Measurements from ENCODE around the gene PDE8A.

PDE8A gene

GRCh38 chr15:85137489-85138168 is 156.0 kb downstream of the PDE8A start:
- Histone ChIP-seq H3K36me3 (ENCODE audit: control insufficient read depth, insufficient read depth, low read length) (no peaks in the 10 kb centered on the region), H3K27me3 (ENCODE audit: control insufficient read depth, insufficient read depth, low read length) (no peaks in the 10 kb centered on the region), H3K4me3 (ENCODE audit: low read length) (no peak overlapping the region), H3K9ac (ENCODE audit: low read length) (no peak overlapping the region), H3K4me1 (ENCODE audit: control insufficient read depth, insufficient read depth, low read length) (peaks cover 5% of the 10 kb centered on the region), H3K9me3 (ENCODE audit: control insufficient read depth, low read length) (no peaks in the 10 kb centered on the region)

DNA sequence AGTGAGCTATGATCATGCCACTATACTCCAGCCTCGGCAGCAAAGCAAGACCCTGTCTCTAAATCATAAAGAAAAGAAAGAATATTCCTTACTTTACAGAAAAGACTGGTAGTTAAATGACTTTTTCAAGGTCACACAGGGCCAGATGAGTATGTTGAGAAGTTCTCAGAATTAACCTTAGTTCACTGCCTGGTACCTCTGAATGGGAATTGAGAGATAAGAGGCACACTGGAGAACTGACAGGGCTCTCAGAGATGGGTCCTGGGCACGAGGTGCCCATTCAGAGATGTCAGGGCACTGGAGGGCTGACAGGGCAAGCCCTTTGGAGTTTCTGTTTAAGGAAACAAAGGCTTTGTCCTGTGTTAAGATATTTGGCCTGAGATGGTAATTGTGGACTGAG is 157.7 kb downstream of the PDE8A start:
- Histone ChIP-seq H3K36me3 (ENCODE audit: control insufficient read depth, insufficient read depth, low read length) (no peaks in the 10 kb centered on the region), H3K9me3 (ENCODE audit: control insufficient read depth, low read length) (no peaks in the 10 kb centered on the region), H3K4me3 (ENCODE audit: low read length) (no peak overlapping the region), H3K27me3 (ENCODE audit: control insufficient read depth, insufficient read depth, low read length) (no peaks in the 10 kb centered on the region), H3K9ac (ENCODE audit: low read length) (no peak overlapping the region), H3K4me1 (ENCODE audit: control insufficient read depth, insufficient read depth, low read length) (peaks cover 5% of the 10 kb centered on the region)

DNA sequence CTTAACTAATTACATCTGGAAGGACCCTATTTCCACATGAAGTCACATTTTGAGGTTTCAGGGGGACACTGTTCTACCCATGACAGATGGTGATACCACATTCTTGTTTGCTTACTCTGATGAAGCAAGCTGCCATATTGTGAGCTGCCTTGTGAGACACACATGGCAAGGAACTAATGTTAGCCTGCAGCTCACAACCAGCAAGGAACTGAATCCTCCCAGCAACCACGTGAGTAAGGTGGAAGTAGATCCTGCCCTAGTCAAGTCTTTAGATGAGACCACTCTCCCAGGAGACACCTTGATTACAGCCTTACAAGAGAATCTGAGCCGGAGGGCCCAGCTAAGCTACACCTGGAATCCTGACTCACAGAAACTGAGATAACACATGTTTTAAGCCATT is 160.1 kb downstream of the PDE8A start:
- Histone ChIP-seq H3K27me3 (ENCODE audit: control insufficient read depth, insufficient read depth, low read length) (no peaks in the 10 kb centered on the region), H3K4me3 (ENCODE audit: low read length) (no peak overlapping the region), H3K36me3 (ENCODE audit: control insufficient read depth, insufficient read depth, low read length) (no peaks in the 10 kb centered on the region), H3K4me1 (ENCODE audit: control insufficient read depth, insufficient read depth, low read length) (peaks cover 5% of the 10 kb centered on the region), H3K9me3 (ENCODE audit: control insufficient read depth, low read length) (no peaks in the 10 kb centered on the region), H3K9ac (ENCODE audit: low read length) (no peak overlapping the region)

DNA sequence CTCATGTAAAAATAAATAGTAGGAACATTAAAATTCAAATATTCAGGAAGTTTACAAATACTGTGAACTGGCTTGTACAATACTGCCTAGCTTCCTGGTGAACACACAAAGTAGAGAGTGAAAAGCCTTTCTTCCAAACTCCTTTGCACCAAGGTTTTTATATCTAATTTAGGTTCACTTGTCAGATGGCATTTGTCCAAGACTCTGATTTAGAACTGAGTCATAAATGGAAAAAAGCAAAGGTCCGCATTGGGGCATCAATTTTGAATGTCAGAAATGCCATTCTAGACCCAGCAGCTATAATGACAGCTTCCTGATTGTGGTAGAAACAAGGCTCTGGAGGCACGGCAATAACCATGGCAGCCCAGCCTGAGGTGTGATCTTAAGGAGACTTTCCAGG is 160.7 kb downstream of the PDE8A start:
- no peak overlapping the region for H3K4me3 ChIP-seq (ENCODE audit: low read length)
- H3K4me1 ChIP-seq (ENCODE audit: control insufficient read depth, insufficient read depth, low read length), result peaks cover 5% of the 10 kb centered on the region
- H3K36me3 ChIP-seq (ENCODE audit: control insufficient read depth, insufficient read depth, low read length), result no peaks in the 10 kb centered on the region
- H3K9me3 ChIP-seq (ENCODE audit: control insufficient read depth, low read length), result no peaks in the 10 kb centered on the region
- peak overlapping the region; percentile 15 for H3K9ac ChIP-seq (ENCODE audit: low read length)
- no peaks in the 10 kb centered on the region for H3K27me3 ChIP-seq (ENCODE audit: control insufficient read depth, insufficient read depth, low read length)

DNA sequence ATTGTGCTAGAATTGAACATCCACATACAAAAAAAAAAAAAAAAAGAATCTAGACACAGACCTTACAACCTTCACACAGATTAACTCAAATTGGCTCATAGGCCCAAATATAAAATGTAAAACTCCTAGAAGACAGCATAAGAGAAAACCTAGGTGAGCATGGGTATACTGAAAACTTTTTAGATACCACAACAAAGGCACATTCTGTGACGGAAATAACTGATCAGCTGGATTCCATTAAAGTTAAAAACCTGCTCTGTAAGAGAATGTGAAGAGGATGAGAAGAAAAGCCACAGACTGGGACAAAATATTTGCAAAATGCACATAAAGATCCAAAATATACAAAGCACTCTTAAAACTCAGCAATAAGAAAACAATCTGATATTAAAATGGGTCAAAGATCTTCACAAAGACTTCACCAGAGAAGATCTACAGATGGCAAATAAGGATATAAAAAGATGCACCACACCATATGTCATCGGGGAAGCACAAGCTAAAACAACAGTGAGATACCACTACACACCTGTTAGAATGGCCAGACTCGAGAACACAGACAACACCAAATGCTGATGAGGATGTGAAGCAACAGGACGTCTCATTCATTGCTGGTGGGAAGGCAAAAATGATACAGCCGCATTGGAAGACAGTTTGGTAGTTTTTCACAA is 167.9 kb downstream of the PDE8A start:
- no peaks in the 10 kb centered on the region for H3K27me3 ChIP-seq (ENCODE audit: control insufficient read depth, insufficient read depth, low read length)
- no peaks in the 10 kb centered on the region for H3K4me1 ChIP-seq (ENCODE audit: control insufficient read depth, insufficient read depth, low read length)
- no peak overlapping the region for H3K9ac ChIP-seq (ENCODE audit: low read length)
- no peak overlapping the region for H3K4me3 ChIP-seq (ENCODE audit: low read length)
- H3K36me3 ChIP-seq (ENCODE audit: control insufficient read depth, insufficient read depth, low read length), result no peaks in the 10 kb centered on the region
- H3K9me3 ChIP-seq (ENCODE audit: control insufficient read depth, low read length), result no peaks in the 10 kb centered on the region

DNA sequence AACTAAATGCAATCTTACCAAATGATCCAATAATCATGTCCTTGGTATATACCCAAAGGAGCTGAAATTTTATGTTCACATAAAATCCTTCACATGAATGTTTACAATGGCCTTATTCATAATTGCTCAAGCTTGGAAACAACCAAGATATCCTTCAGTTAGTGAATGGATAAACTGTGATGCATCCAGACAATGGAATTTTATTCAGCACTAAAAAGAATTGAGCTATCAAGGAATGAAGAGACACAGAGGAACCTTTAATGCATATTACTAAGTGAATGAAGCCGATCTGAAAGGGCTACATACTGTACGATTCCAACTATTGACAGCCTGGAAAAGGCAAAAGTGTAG is 168.4 kb downstream of the PDE8A start:
- Histone ChIP-seq H3K9me3 (ENCODE audit: control insufficient read depth, low read length) (no peaks in the 10 kb centered on the region), H3K4me3 (ENCODE audit: low read length) (no peak overlapping the region), H3K4me1 (ENCODE audit: control insufficient read depth, insufficient read depth, low read length) (no peaks in the 10 kb centered on the region)

DNA sequence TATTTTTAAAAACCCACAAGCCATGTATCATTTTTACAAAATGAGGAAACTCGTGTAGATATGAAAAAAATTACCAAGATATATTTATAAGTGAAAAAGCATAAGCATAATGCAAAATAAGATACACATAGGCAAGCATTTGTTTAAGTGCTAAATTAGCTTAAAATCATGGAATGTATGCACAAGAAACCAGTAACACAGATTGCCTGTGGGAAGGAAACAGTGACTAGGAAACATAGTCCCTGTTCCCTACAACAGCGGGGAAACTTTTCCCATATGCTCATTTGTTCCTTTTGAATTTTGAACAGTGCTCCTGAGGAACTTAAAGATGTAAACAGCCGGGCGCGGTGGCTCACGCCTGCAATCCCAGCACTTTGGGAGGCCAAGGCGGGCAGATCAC is 169.5 kb downstream of the PDE8A start:
- H3K9me3 ChIP-seq (ENCODE audit: control insufficient read depth, low read length), result no peaks in the 10 kb centered on the region
- H3K4me1 ChIP-seq (ENCODE audit: control insufficient read depth, insufficient read depth, low read length), result no peaks in the 10 kb centered on the region
- no peaks in the 10 kb centered on the region for H3K36me3 ChIP-seq (ENCODE audit: control insufficient read depth, insufficient read depth, low read length)
- no peak overlapping the region for H3K4me3 ChIP-seq (ENCODE audit: low read length)
- H3K9ac ChIP-seq (ENCODE audit: low read length), result no peak overlapping the region
- no peaks in the 10 kb centered on the region for H3K27me3 ChIP-seq (ENCODE audit: control insufficient read depth, insufficient read depth, low read length)

More for the DNA sequence above, 168.4 kb downstream of the PDE8A start:
- no peak overlapping the region for H3K9ac ChIP-seq (ENCODE audit: low read length)
- H3K27me3 ChIP-seq (ENCODE audit: control insufficient read depth, insufficient read depth, low read length), result no peaks in the 10 kb centered on the region
- no peaks in the 10 kb centered on the region for H3K36me3 ChIP-seq (ENCODE audit: control insufficient read depth, insufficient read depth, low read length)

DNA sequence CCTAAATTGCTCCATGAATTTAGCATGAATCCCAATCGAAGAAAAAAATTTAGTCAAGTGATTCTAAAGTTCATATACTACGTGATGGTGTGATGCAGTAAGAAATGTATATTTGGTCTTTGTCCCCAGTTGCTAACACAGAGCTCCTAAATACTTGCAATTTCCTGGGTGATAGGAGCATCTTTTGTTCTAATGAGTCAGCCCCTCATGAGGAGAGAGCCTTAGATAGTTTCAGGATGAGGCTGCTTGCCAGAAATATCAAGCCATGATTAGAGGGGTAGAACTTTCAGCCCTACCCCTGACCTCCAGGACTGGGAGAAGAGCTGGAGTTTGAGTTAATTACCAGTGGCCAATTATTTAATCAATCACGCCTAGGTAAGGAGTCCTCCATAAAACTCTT is 170.2 kb downstream of the PDE8A start:
- Histone ChIP-seq H3K9ac (ENCODE audit: low read length) (no peak overlapping the region), H3K36me3 (ENCODE audit: control insufficient read depth, insufficient read depth, low read length) (no peaks in the 10 kb centered on the region), H3K27me3 (ENCODE audit: control insufficient read depth, insufficient read depth, low read length) (no peaks in the 10 kb centered on the region), H3K4me1 (ENCODE audit: control insufficient read depth, insufficient read depth, low read length) (no peaks in the 10 kb centered on the region), H3K4me3 (ENCODE audit: low read length) (no peak overlapping the region), H3K9me3 (ENCODE audit: control insufficient read depth, low read length) (no peaks in the 10 kb centered on the region)

GRCh38 chr15:85154061-85154460 is 172.4 kb downstream of the PDE8A start:
- no peaks in the 10 kb centered on the region for H3K27me3 ChIP-seq (ENCODE audit: control insufficient read depth, insufficient read depth, low read length)
- no peaks in the 10 kb centered on the region for H3K36me3 ChIP-seq (ENCODE audit: control insufficient read depth, insufficient read depth, low read length)
- H3K9ac ChIP-seq (ENCODE audit: low read length), result no peak overlapping the region
- H3K4me3 ChIP-seq (ENCODE audit: low read length), result no peak overlapping the region
- no peaks in the 10 kb centered on the region for H3K4me1 ChIP-seq (ENCODE audit: control insufficient read depth, insufficient read depth, low read length)
- no peaks in the 10 kb centered on the region for H3K9me3 ChIP-seq (ENCODE audit: control insufficient read depth, low read length)

GRCh38 chr15:85155360-85155759 is 173.7 kb downstream of the PDE8A start:
- Histone ChIP-seq H3K4me1 (ENCODE audit: control insufficient read depth, insufficient read depth, low read length) (no peaks in the 10 kb centered on the region), H3K36me3 (ENCODE audit: control insufficient read depth, insufficient read depth, low read length) (no peaks in the 10 kb centered on the region), H3K9me3 (ENCODE audit: control insufficient read depth, low read length) (no peaks in the 10 kb centered on the region), H3K4me3 (ENCODE audit: low read length) (no peak overlapping the region), H3K9ac (ENCODE audit: low read length) (no peak overlapping the region), H3K27me3 (ENCODE audit: control insufficient read depth, insufficient read depth, low read length) (no peaks in the 10 kb centered on the region)

DNA sequence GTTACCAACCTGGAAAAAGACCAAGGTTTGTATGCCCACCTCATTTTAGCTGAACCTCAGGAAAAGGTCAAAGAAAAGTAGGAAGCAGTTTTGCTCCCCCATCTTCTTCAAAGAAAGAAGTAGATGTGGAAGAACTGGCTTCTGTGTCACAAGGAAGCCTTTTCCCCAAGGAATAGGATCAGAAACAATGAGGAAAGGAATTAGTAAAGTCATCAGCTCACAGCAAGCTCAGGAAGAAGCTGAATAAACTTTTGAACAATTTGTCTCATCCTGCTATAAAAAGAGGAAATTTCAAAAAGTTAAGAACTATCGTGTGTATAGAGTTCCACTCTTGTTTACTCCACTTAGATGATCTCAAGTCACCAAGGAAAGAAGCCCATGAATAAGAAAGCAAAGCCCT is 174.2 kb downstream of the PDE8A start:
- no peak overlapping the region for H3K9ac ChIP-seq (ENCODE audit: low read length)
- H3K4me1 ChIP-seq (ENCODE audit: control insufficient read depth, insufficient read depth, low read length), result no peaks in the 10 kb centered on the region
- no peaks in the 10 kb centered on the region for H3K36me3 ChIP-seq (ENCODE audit: control insufficient read depth, insufficient read depth, low read length)
- no peaks in the 10 kb centered on the region for H3K27me3 ChIP-seq (ENCODE audit: control insufficient read depth, insufficient read depth, low read length)
- no peak overlapping the region for H3K4me3 ChIP-seq (ENCODE audit: low read length)
- H3K9me3 ChIP-seq (ENCODE audit: control insufficient read depth, low read length), result no peaks in the 10 kb centered on the region

DNA sequence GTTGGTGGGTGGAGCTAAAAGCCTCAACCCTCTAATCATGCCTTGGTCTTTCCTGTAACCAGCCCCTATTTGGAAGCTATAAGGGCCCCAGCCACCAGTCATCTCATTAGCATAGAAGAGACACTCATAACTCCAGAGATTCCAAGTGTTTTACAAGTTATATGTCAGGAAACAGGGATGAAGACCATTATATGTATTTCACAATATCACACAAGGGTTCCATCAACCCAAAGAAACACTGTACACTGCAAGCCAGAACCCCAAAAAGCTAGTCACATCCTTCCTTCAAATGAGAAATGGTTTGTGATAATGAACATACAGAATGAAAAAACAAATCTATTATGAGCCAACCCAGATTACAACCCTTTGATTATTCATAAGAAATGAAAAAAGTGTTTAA is 175.7 kb downstream of the PDE8A start:
- Histone ChIP-seq H3K27me3 (ENCODE audit: control insufficient read depth, insufficient read depth, low read length) (no peaks in the 10 kb centered on the region), H3K4me1 (ENCODE audit: control insufficient read depth, insufficient read depth, low read length) (no peaks in the 10 kb centered on the region), H3K9ac (ENCODE audit: low read length) (no peak overlapping the region), H3K4me3 (ENCODE audit: low read length) (no peak overlapping the region), H3K9me3 (ENCODE audit: control insufficient read depth, low read length) (no peaks in the 10 kb centered on the region), H3K36me3 (ENCODE audit: control insufficient read depth, insufficient read depth, low read length) (no peaks in the 10 kb centered on the region)
